ENCODE results near the gene CYB5R3. TPM values are rescaled to one million over a fixed set of nuclear protein-coding genes. Genes with fewer than 3 reads are reported as not detected.

CYB5R3 gene
- total and polyA plus RNA-seq, 10 donors, result 37.3 to 134 (median 78.1) TPM

GRCh38 chr22:42691440-42691839, 42.2 kb upstream of the CYB5R3 start:
- H3K27me3 ChIP-seq (replicated peaks in 1 of 7), result no peaks in the 10 kb centered on the region
- H3K36me3 ChIP-seq, result peaks cover 0 to 43% (median 5%) of the 10 kb centered on the region in 6 donors
- intact Hi-C loops (cut with DNase I; ENCODE audit: low total_unique reads), result no loop called here
- no peak for TF ChIP-seq POLR2AphosphoS5 (IDR thresholded peaks at IDR 0.05)
- TF ChIP-seq CTCF (IDR thresholded peaks at IDR 0.05 in 8 of 11, conservative IDR thresholded peaks at IDR 0.05 in 3 of 11), result no peak
- no peak for TF ChIP-seq POLR2A (IDR thresholded peaks at IDR 0.05)
- DNase-seq, result no peak
- peaks cover 0 to 56% (median 23%) of the 10 kb centered on the region in 6 donors for H3K4me1 ChIP-seq
- WGBS, 5 donors, result 88 to 95% (median 94%) methylated on average over 7 to 10 of the region's 10 CpGs
- no peak overlapping the region for H3K27ac ChIP-seq
- no peak overlapping the region for H3K4me3 ChIP-seq
- no peaks in the 10 kb centered on the region for H3K9me3 ChIP-seq

- intact Hi-C loops (cut with DNase I; ENCODE audit: low total_unique reads), result no loop called here
- peak overlapping the region in 7 of 8 donors; percentile 38 to 77 (median 56) for H3K27ac ChIP-seq
- no peak for DNase-seq
- 60 to 78% (median 66%) methylated on average over 22 to 25 of the region's 25 CpGs for WGBS, 5 donors
- H3K4me3 ChIP-seq, result no peak overlapping the region
- H3K9me3 ChIP-seq, result no peaks in the 10 kb centered on the region
- peaks cover 0 to 25% (median 5%) of the 10 kb centered on the region in 6 donors for H3K36me3 ChIP-seq
- TF ChIP-seq CTCF (IDR thresholded peaks at IDR 0.05 in 8 of 11, conservative IDR thresholded peaks at IDR 0.05 in 3 of 11) (no peak), POLR2AphosphoS5 (IDR thresholded peaks at IDR 0.05) (peak; percentile 57 to 66 (median 64))
- no peaks in the 10 kb centered on the region for H3K27me3 ChIP-seq (replicated peaks in 1 of 7)
- H3K4me1 ChIP-seq, result peaks cover 0 to 54% (median 31%) of the 10 kb centered on the region in 6 donors
Measured at GRCh38 chr22:42688241-42689211, 39.3 kb upstream of the CYB5R3 start.

- no peak for DNase-seq
- TF ChIP-seq CTCF (IDR thresholded peaks at IDR 0.05 in 8 of 11, conservative IDR thresholded peaks at IDR 0.05 in 3 of 11) (no peak), POLR2A (IDR thresholded peaks at IDR 0.05) (no peak), POLR2AphosphoS5 (IDR thresholded peaks at IDR 0.05) (no peak)
- no peak overlapping the region for H3K4me3 ChIP-seq
- peak overlapping the region in 6 of 8 donors; percentile 7 to 77 (median 26) for H3K27ac ChIP-seq
- H3K4me1 ChIP-seq, result peaks cover 0 to 41% (median 18%) of the 10 kb centered on the region in 6 donors
- H3K36me3 ChIP-seq, result peaks cover 0 to 9% (median 0%) of the 10 kb centered on the region in 6 donors
- no peaks in the 10 kb centered on the region for H3K9me3 ChIP-seq
- no peaks in the 10 kb centered on the region for H3K27me3 ChIP-seq (replicated peaks in 1 of 7)
- 86 to 96% (median 95%) methylated on average over 12 to 14 of the region's 14 CpGs for WGBS, 5 donors
- intact Hi-C loops (cut with DNase I; ENCODE audit: low total_unique reads), result no loop called here
Measured at GRCh38 chr22:42686756-42687491, 37.7 kb upstream of the CYB5R3 start.
